IMR-90 (cell line): ENCODE results near the gene ANK2.

Experiments
- MXI1 ChIP-seq: IDR thresholded peaks from 2 replicates; pipeline ENCODE4 v1.6.1; 2012; ENCODE audit warnings: low read depth, mild to moderate bottlenecking, low read length, moderate library complexity, borderline replicate concordance
- POLR2A ChIP-seq: IDR thresholded peaks from 2 replicates; pipeline ENCODE4 v1.6.1; 2012; ENCODE audit warnings: mild to moderate bottlenecking, low read depth, low read length
- RAD21 ChIP-seq: IDR thresholded peaks from 2 replicates; pipeline ENCODE4 v1.6.1; 2012; ENCODE audit warnings: low read length, improper control_type of control experiment
- RCOR1 ChIP-seq: IDR thresholded peaks from 2 replicates; pipeline ENCODE4 v1.6.1; 2012; ENCODE audit warnings: mild to moderate bottlenecking, low read length, improper control_type of control experiment; ENCODE audit not compliant: insufficient replicate concordance
- TF ChIP-seq, protein P1 (sequence below): conservative IDR thresholded peaks from 2 replicates; pipeline ENCODE4 v1.5.1; 2012; ENCODE audit warnings: mild to moderate bottlenecking, low read depth, low read length, improper control_type of control experiment
- TF ChIP-seq, protein P2 (sequence below): fragments of 150-350 bp; IDR thresholded peaks from 2 replicates; pipeline ENCODE4 v1.6.1; 2016; ENCODE audit warnings: low read depth, mild to moderate bottlenecking, low read length, moderate library complexity, borderline replicate concordance
- TF ChIP-seq, protein P3 (sequence below): fragments of 150-350 bp; IDR thresholded peaks from 2 replicates; pipeline ENCODE4 v1.6.1; 2017; ENCODE audit warnings: mild to moderate bottlenecking, antibody characterized with exemption, low read length, low read depth

DNA sequence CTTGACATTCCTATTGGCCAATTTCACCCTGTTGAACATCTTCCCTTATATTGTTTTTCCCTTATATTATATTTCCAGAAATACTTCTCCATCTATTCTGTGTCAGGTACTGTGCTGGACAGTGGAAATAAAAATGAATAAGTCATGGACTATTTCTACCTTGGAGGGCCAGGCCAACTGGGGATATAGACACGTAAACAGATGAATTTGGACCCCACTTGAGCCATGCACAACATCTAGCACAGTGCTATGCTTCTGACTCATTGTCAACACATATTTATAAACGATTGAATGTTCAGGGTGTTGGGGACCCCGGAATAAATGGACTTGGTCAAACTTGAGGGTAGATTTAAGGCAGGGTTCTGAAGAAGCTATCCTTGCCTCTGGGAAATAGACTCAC is 111.1 kb downstream of the ANK2 start:
- TF ChIP-seq POLR2A (no peak), RAD21 (no peak), MXI1 (no peak), RCOR1 (no peak)
- TF ChIP-seq, protein P1, sequence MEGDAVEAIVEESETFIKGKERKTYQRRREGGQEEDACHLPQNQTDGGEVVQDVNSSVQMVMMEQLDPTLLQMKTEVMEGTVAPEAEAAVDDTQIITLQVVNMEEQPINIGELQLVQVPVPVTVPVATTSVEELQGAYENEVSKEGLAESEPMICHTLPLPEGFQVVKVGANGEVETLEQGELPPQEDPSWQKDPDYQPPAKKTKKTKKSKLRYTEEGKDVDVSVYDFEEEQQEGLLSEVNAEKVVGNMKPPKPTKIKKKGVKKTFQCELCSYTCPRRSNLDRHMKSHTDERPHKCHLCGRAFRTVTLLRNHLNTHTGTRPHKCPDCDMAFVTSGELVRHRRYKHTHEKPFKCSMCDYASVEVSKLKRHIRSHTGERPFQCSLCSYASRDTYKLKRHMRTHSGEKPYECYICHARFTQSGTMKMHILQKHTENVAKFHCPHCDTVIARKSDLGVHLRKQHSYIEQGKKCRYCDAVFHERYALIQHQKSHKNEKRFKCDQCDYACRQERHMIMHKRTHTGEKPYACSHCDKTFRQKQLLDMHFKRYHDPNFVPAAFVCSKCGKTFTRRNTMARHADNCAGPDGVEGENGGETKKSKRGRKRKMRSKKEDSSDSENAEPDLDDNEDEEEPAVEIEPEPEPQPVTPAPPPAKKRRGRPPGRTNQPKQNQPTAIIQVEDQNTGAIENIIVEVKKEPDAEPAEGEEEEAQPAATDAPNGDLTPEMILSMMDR = no peak
- TF ChIP-seq, protein P2, sequence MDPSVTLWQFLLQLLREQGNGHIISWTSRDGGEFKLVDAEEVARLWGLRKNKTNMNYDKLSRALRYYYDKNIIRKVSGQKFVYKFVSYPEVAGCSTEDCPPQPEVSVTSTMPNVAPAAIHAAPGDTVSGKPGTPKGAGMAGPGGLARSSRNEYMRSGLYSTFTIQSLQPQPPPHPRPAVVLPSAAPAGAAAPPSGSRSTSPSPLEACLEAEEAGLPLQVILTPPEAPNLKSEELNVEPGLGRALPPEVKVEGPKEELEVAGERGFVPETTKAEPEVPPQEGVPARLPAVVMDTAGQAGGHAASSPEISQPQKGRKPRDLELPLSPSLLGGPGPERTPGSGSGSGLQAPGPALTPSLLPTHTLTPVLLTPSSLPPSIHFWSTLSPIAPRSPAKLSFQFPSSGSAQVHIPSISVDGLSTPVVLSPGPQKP = no peak
- TF ChIP-seq, protein P3, sequence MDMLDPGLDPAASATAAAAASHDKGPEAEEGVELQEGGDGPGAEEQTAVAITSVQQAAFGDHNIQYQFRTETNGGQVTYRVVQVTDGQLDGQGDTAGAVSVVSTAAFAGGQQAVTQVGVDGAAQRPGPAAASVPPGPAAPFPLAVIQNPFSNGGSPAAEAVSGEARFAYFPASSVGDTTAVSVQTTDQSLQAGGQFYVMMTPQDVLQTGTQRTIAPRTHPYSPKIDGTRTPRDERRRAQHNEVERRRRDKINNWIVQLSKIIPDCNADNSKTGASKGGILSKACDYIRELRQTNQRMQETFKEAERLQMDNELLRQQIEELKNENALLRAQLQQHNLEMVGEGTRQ = no peak
